Measurements from ENCODE around the gene MAGI2.

- TF ChIP-seq CTCF (IDR thresholded peaks at IDR 0.05): no peak
- no peak for TF ChIP-seq POLR2AphosphoS5 (IDR thresholded peaks at IDR 0.05; ENCODE audit: insufficient read depth in 1 of 2, low read depth in 1 of 2)
- no peak for TF ChIP-seq POLR2A (IDR thresholded peaks at IDR 0.05)
Observed at GRCh38 chr7:78194611-78195010, 1258.9 kb downstream of the MAGI2 start.
